ENCODE measurements around the gene TOR2A. TPM values are rescaled to one million over a fixed set of nuclear protein-coding genes. Genes with fewer than 3 reads are reported as not detected.

Gene TOR2A
- total and polyA plus RNA-seq, 2 of the 8 experiments (the other 6 are each of a cell fraction or from before 2014, with no cell fraction given) = 18.7 to 24.9 TPM

DNA sequence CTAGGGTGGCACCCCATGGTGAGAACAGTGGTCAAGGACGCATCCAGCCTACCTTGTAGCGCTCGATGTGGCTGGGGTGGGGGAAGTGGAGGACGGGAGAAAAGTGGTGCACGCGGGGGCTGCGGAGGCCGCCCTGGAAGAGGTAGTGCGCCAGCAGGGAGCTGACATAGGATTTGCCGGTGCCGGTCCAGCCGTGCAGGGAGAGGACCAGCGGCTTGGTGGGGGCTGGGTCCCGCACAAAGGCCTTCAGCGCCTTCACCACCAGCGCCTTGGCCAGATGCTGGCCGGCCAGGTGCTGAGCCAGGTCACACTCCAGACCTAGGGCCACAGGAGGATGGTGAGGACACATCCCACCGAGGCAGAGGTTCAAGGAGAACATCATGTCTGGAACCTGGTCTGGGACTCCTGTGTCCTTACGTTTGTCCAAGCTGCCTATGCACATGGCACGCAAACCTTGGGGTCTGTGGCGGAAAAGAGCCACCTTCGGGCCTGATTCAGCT lies 797 bp downstream of the TOR2A start (continued):
- TF ChIP-seq, protein P1, sequence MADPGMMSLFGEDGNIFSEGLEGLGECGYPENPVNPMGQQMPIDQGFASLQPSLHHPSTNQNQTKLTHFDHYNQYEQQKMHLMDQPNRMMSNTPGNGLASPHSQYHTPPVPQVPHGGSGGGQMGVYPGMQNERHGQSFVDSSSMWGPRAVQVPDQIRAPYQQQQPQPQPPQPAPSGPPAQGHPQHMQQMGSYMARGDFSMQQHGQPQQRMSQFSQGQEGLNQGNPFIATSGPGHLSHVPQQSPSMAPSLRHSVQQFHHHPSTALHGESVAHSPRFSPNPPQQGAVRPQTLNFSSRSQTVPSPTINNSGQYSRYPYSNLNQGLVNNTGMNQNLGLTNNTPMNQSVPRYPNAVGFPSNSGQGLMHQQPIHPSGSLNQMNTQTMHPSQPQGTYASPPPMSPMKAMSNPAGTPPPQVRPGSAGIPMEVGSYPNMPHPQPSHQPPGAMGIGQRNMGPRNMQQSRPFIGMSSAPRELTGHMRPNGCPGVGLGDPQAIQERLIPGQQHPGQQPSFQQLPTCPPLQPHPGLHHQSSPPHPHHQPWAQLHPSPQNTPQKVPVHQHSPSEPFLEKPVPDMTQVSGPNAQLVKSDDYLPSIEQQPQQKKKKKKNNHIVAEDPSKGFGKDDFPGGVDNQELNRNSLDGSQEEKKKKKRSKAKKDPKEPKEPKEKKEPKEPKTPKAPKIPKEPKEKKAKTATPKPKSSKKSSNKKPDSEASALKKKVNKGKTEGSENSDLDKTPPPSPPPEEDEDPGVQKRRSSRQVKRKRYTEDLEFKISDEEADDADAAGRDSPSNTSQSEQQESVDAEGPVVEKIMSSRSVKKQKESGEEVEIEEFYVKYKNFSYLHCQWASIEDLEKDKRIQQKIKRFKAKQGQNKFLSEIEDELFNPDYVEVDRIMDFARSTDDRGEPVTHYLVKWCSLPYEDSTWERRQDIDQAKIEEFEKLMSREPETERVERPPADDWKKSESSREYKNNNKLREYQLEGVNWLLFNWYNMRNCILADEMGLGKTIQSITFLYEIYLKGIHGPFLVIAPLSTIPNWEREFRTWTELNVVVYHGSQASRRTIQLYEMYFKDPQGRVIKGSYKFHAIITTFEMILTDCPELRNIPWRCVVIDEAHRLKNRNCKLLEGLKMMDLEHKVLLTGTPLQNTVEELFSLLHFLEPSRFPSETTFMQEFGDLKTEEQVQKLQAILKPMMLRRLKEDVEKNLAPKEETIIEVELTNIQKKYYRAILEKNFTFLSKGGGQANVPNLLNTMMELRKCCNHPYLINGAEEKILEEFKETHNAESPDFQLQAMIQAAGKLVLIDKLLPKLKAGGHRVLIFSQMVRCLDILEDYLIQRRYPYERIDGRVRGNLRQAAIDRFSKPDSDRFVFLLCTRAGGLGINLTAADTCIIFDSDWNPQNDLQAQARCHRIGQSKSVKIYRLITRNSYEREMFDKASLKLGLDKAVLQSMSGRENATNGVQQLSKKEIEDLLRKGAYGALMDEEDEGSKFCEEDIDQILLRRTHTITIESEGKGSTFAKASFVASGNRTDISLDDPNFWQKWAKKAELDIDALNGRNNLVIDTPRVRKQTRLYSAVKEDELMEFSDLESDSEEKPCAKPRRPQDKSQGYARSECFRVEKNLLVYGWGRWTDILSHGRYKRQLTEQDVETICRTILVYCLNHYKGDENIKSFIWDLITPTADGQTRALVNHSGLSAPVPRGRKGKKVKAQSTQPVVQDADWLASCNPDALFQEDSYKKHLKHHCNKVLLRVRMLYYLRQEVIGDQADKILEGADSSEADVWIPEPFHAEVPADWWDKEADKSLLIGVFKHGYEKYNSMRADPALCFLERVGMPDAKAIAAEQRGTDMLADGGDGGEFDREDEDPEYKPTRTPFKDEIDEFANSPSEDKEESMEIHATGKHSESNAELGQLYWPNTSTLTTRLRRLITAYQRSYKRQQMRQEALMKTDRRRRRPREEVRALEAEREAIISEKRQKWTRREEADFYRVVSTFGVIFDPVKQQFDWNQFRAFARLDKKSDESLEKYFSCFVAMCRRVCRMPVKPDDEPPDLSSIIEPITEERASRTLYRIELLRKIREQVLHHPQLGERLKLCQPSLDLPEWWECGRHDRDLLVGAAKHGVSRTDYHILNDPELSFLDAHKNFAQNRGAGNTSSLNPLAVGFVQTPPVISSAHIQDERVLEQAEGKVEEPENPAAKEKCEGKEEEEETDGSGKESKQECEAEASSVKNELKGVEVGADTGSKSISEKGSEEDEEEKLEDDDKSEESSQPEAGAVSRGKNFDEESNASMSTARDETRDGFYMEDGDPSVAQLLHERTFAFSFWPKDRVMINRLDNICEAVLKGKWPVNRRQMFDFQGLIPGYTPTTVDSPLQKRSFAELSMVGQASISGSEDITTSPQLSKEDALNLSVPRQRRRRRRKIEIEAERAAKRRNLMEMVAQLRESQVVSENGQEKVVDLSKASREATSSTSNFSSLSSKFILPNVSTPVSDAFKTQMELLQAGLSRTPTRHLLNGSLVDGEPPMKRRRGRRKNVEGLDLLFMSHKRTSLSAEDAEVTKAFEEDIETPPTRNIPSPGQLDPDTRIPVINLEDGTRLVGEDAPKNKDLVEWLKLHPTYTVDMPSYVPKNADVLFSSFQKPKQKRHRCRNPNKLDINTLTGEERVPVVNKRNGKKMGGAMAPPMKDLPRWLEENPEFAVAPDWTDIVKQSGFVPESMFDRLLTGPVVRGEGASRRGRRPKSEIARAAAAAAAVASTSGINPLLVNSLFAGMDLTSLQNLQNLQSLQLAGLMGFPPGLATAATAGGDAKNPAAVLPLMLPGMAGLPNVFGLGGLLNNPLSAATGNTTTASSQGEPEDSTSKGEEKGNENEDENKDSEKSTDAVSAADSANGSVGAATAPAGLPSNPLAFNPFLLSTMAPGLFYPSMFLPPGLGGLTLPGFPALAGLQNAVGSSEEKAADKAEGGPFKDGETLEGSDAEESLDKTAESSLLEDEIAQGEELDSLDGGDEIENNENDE (IDR thresholded peaks at IDR 0.05; ENCODE audit: insufficient replicate concordance, low read length) = no peak
- TF ChIP-seq EZH2 (IDR thresholded peaks at IDR 0.05; ENCODE audit: low read depth, low read length, severe bottlenecking) (no peak), MAFK (IDR thresholded peaks at IDR 0.05; ENCODE audit: low read depth, low read length) (no peak)
